Epithelial cell of proximal tubule (primary cell): ENCODE results near the gene YEATS4. TPM values are rescaled to one million over a fixed set of nuclear protein-coding genes. Genes with fewer than 3 reads are reported as not detected.

ENCODE experiments used
- DNase-seq: peaks from one replicate; pipeline ENCODE4 v3.0.0-alpha.2; 2011; ENCODE audit warnings: low read depth
- H3K4me3 ChIP-seq: 2 replicates; pipeline ENCODE4 v1.5.1; 2011; ENCODE audit warnings: low read depth, mild to moderate bottlenecking, low read length
- CTCF ChIP-seq: conservative IDR thresholded peaks from 2 replicates; pipeline ENCODE4 v1.5.1; 2012; ENCODE audit warnings: low read depth, mild to moderate bottlenecking, low read length
- total RNA-seq: library from RNA; depleted of rRNA; stranded (reverse); fragments of >200 nt; gene quantifications from 2 replicates; pipeline ENCODE4 v1.2.3, GENCODE V29; 2015

Gene YEATS4
- total RNA-seq, 1 donor from 2014 or later, result 50.6 TPM

- no peak for DNase-seq
- TF ChIP-seq CTCF, result no peak
Observed at GRCh38 chr12:69431591-69432222, 72.2 kb downstream of the YEATS4 start.

GRCh38 chr12:69433653-69434052 lies 74.1 kb downstream of the YEATS4 start:
- TF ChIP-seq CTCF, result no peak
- H3K4me3 ChIP-seq, result no peak overlapping the region
- no peak for DNase-seq

More at GRCh38 chr12:69431591-69432222, 72.2 kb downstream of the YEATS4 start:
- no peak overlapping the region for H3K4me3 ChIP-seq

GRCh38 chr12:69435644-69436043 lies 76.1 kb downstream of the YEATS4 start:
- no peak overlapping the region for H3K4me3 ChIP-seq
- no peak for DNase-seq
- no peak for TF ChIP-seq CTCF

- DNase-seq, result no peak
- no peak overlapping the region for H3K4me3 ChIP-seq
- no peak for TF ChIP-seq CTCF
Observed at GRCh38 chr12:69437073-69437472, 77.5 kb downstream of the YEATS4 start.

- no peak for TF ChIP-seq CTCF
- DNase-seq, result no peak
- no peak overlapping the region for H3K4me3 ChIP-seq
Observed at GRCh38 chr12:69438539-69438938, 79.0 kb downstream of the YEATS4 start.

GRCh38 chr12:69440016-69440415 lies 80.5 kb downstream of the YEATS4 start:
- H3K4me3 ChIP-seq, result no peak overlapping the region
- no peak for TF ChIP-seq CTCF
- peak; percentile 59 for DNase-seq

Other genes with a start within 250 kb of the YEATS4 start
- gene CPSF6, start 120.2 kb upstream of the YEATS4 start, total RNA-seq, result 19.7 and 40.2 TPM in 2 replicates
- not detected in 2 replicates for gene LYZ, start 11.4 kb upstream of the YEATS4 start, total RNA-seq
- 14.0 and 28.9 TPM in 2 replicates for gene FRS2, start 110.6 kb downstream of the YEATS4 start, total RNA-seq
- 279 and 426 TPM in 2 replicates for gene CCT2, start 225.7 kb downstream of the YEATS4 start, total RNA-seq